H9 (cell line): Measurements from ENCODE around the gene ANKMY2. TPM values are rescaled to one million over a fixed set of nuclear protein-coding genes. Genes with fewer than 3 reads are reported as not detected.

Experiments used
- DNase-seq: peaks from one replicate; pipeline ENCODE4 v3.0.0-alpha.2; 2017
- H2AFZ ChIP-seq: one replicate; pipeline ENCODE4 v1.6.1; 2013; ENCODE audit warnings: mild to moderate bottlenecking, low read length, control low read depth, moderate library complexity
- H2AK5ac ChIP-seq: 2 replicates; pipeline ENCODE4 v1.6.1; 2013; ENCODE audit warnings: low read length, control low read depth, mixed read lengths; ENCODE audit not compliant: insufficient read length
- H2BK120ac ChIP-seq: one replicate; pipeline ENCODE4 v1.6.1; 2013; ENCODE audit warnings: low read depth, mild to moderate bottlenecking, low read length, control low read depth, inconsistent platforms; ENCODE audit not compliant: poor library complexity, severe bottlenecking
- H2BK12ac ChIP-seq: 2 replicates; pipeline ENCODE4 v1.6.1; 2013; ENCODE audit warnings: low read length, control low read depth, mixed read lengths, low read depth; ENCODE audit not compliant: insufficient read length
- H2BK15ac ChIP-seq: 2 replicates; pipeline ENCODE4 v1.6.1; 2013; ENCODE audit warnings: low read depth, low read length, control low read depth
- H2BK20ac ChIP-seq: one replicate; pipeline ENCODE4 v1.6.1; 2013; ENCODE audit warnings: low read depth, mild to moderate bottlenecking, low read length, control low read depth, inconsistent platforms; ENCODE audit not compliant: poor library complexity, severe bottlenecking
- H2BK5ac ChIP-seq: 2 replicates; pipeline ENCODE4 v1.6.1; 2013; ENCODE audit warnings: low read length, control low read depth, mixed read lengths; ENCODE audit not compliant: insufficient read length
- H3K14ac ChIP-seq: 2 replicates; pipeline ENCODE4 v1.6.1; 2013; ENCODE audit warnings: low read length, control low read depth; ENCODE audit not compliant: insufficient read depth
- H3K18ac ChIP-seq: 2 replicates; pipeline ENCODE4 v1.6.1; 2013; ENCODE audit warnings: low read depth, mild to moderate bottlenecking, mixed read lengths, low read length, control low read depth; ENCODE audit not compliant: insufficient read length
- H3K23ac ChIP-seq: 2 replicates; pipeline ENCODE4 v1.6.1; 2013; ENCODE audit warnings: low read length, control low read depth, mixed read lengths, low read depth; ENCODE audit not compliant: insufficient read length
- H3K23me2 ChIP-seq: 2 replicates; pipeline ENCODE4 v1.6.1; 2013; ENCODE audit warnings: low read depth, mild to moderate bottlenecking, mixed read lengths, low read length, control low read depth; ENCODE audit not compliant: insufficient read length, poor library complexity, severe bottlenecking
- H3K27ac ChIP-seq: 2 replicates; pipeline ENCODE4 v1.5.1; 2013; ENCODE audit warnings: low read length, control low read depth, mixed read lengths, low read depth; ENCODE audit not compliant: insufficient read length
- H3K27me3 ChIP-seq: 2 replicates; pipeline ENCODE4 v1.6.1; 2013; ENCODE audit warnings: low read length, control low read depth, inconsistent platforms; ENCODE audit not compliant: insufficient read depth
- H3K4ac ChIP-seq: 2 replicates; pipeline ENCODE4 v1.6.1; 2013; ENCODE audit warnings: low read depth, mild to moderate bottlenecking, control low read depth, inconsistent platforms, low read length, moderate library complexity
- H3K4me1 ChIP-seq: 2 replicates; pipeline ENCODE4 v1.6.1; 2013; ENCODE audit warnings: low read length, control low read depth, inconsistent platforms; ENCODE audit not compliant: insufficient read depth
- H3K4me2 ChIP-seq: 2 replicates; pipeline ENCODE4 v1.6.1; 2013; ENCODE audit warnings: low read length, control low read depth, mixed read lengths; ENCODE audit not compliant: insufficient read length, insufficient read depth
- H3K56ac ChIP-seq: 2 replicates; pipeline ENCODE4 v1.6.1; 2013; ENCODE audit warnings: low read depth, mild to moderate bottlenecking, mixed read lengths, low read length, control low read depth; ENCODE audit not compliant: insufficient read length
- H3K79me1 ChIP-seq: 2 replicates; pipeline ENCODE4 v1.6.1; 2013; ENCODE audit warnings: low read depth, mild to moderate bottlenecking, moderate library complexity, low read length, control low read depth, inconsistent platforms; ENCODE audit not compliant: insufficient read depth, poor library complexity, severe bottlenecking
- H3K79me2 ChIP-seq: 2 replicates; pipeline ENCODE4 v1.6.1; 2013; ENCODE audit warnings: low read length, control low read depth, inconsistent platforms; ENCODE audit not compliant: insufficient read depth
- H3K9ac ChIP-seq: 2 replicates; pipeline ENCODE4 v1.6.1; 2013; ENCODE audit warnings: low read length, control low read depth, mixed read lengths; ENCODE audit not compliant: insufficient read length; ENCODE audit errors: extremely low read depth
- H3K9me3 ChIP-seq: one replicate; pipeline ENCODE4 v1.6.1; 2013; ENCODE audit warnings: low read depth, low read length, inconsistent platforms; ENCODE audit not compliant: control insufficient read depth
- H3T11ph ChIP-seq: one replicate; pipeline ENCODE4 v1.6.1; 2013; ENCODE audit warnings: mild to moderate bottlenecking, low read length, control low read depth, inconsistent platforms
- H4K20me1 ChIP-seq: one replicate; pipeline ENCODE4 v1.6.1; 2013; ENCODE audit not compliant: control insufficient read depth, insufficient read length, insufficient read depth
- H4K5ac ChIP-seq: 2 replicates; pipeline ENCODE4 v1.6.1; 2013; ENCODE audit warnings: low read depth, mild to moderate bottlenecking, mixed read lengths, low read length, control low read depth; ENCODE audit not compliant: insufficient read length
- H4K8ac ChIP-seq: replicated peaks from 2 replicates; pipeline ENCODE4 v1.6.1; 2013; ENCODE audit warnings: low read length, control low read depth, mixed read lengths, low read depth; ENCODE audit not compliant: insufficient read length
- H4K91ac ChIP-seq: 2 replicates; pipeline ENCODE4 v1.6.1; 2013; ENCODE audit warnings: low read depth, mild to moderate bottlenecking, moderate library complexity, mixed read lengths, low read length, control low read depth; ENCODE audit not compliant: insufficient read length
- H3K27ac Mint-ChIP-seq, 3 experiments: 2 replicates in 2 of 3; 3 replicates in 1 of 3; pipeline ENCODE4 v1.8.0; 2020 to 2021; ENCODE audit warnings: mixed read lengths in 3 of 3, mild to moderate bottlenecking in 1 of 3, moderate library complexity in 1 of 3
- H3K27me3 Mint-ChIP-seq: 2 replicates; pipeline ENCODE4 v1.8.0; 2021; ENCODE audit warnings: low read depth, mild to moderate bottlenecking, moderate library complexity, mixed read lengths
- H3K36me3 Mint-ChIP-seq, 3 experiments: 2 replicates in 2 of 3; 3 replicates in 1 of 3; pipeline ENCODE4 v1.8.0; 2020 to 2021; ENCODE audit warnings: low read depth in 3 of 3, mixed read lengths in 3 of 3; ENCODE audit not compliant: insufficient read depth in 1 of 3
- H3K4me1 Mint-ChIP-seq, 2 experiments: 2 replicates each; pipeline ENCODE4 v1.8.0; 2020; ENCODE audit warnings: mixed read lengths in 2 of 2
- H3K4me3 Mint-ChIP-seq, 2 experiments: 2 replicates in 1 of 2; 3 replicates in 1 of 2; pipeline ENCODE4 v1.8.0; 2020 to 2021; ENCODE audit warnings: mild to moderate bottlenecking in 2 of 2, mixed read lengths in 2 of 2, moderate library complexity in 1 of 2
- H3K9me3 Mint-ChIP-seq, 2 experiments: 2 replicates in 1 of 2; 3 replicates in 1 of 2; pipeline ENCODE4 v1.8.0; 2020; ENCODE audit warnings: mild to moderate bottlenecking in 2 of 2, mixed read lengths in 2 of 2, moderate library complexity in 1 of 2
- CTCF ChIP-seq: fragments of 200-600 bp; sonication (generic); conservative IDR thresholded peaks from 3 replicates; pipeline ENCODE4 v1.8.0; 2021; ENCODE audit warnings: antibody characterized with exemption, mild to moderate bottlenecking
- WGBS: extraction: QIAGEN DNeasy Blood & Tissue Kit; methylation state at CpG from one replicate; pipeline ENCODE4 v1.1.7; 2013; ENCODE audit warnings: missing lambda C conversion rate, low lambda C conversion rate, mixed read lengths; ENCODE audit not compliant: insufficient read length; ENCODE audit errors: extremely low coverage; 5-methylcytosine and 5-hydroxymethylcytosine counted together
- total RNA-seq: library from RNA; stranded (reverse); gene quantifications from 2 replicates; pipeline ENCODE4 v1.2.1, GENCODE V29; 2021

Gene ANKMY2
- total RNA-seq, 1 experiment from 2014 or later = 12.7 TPM

- no peaks in the 10 kb centered on the region for H3K4me1 ChIP-seq
- H4K91ac ChIP-seq = no peak overlapping the region
- H3K4me2 ChIP-seq = no peak overlapping the region
- H3K4me3 Mint-ChIP-seq = no peak overlapping the region
- H3K14ac ChIP-seq = no peak overlapping the region
- peaks cover 4% of the 10 kb centered on the region in 2 experiments; a peak in 3 of 4 replicates for H3K4me1 Mint-ChIP-seq
- no peak overlapping the region for H2AK5ac ChIP-seq
- no peaks in the 10 kb centered on the region for H3K23me2 ChIP-seq
- H3K23ac ChIP-seq = no peak overlapping the region
- no peak for TF ChIP-seq CTCF
- H3T11ph ChIP-seq = no peak overlapping the region
- no peaks in the 10 kb centered on the region for H3K79me2 ChIP-seq
- H3K9me3 Mint-ChIP-seq = no peaks in the 10 kb centered on the region; a peak in 1 of 5 replicates
- no peaks in the 10 kb centered on the region for H3K27me3 ChIP-seq
- no peak overlapping the region for H3K27ac ChIP-seq
- no peak overlapping the region for H2BK5ac ChIP-seq
- H3K36me3 Mint-ChIP-seq = no peaks in the 10 kb centered on the region
- H2BK12ac ChIP-seq = no peak overlapping the region
- no peaks in the 10 kb centered on the region for H3K27me3 Mint-ChIP-seq
- H4K5ac ChIP-seq = no peak overlapping the region
- H4K20me1 ChIP-seq = no peaks in the 10 kb centered on the region
- no peak overlapping the region for H3K4ac ChIP-seq
- H3K79me1 ChIP-seq = no peaks in the 10 kb centered on the region
- H2BK120ac ChIP-seq = no peak overlapping the region
- H3K9me3 ChIP-seq = no peaks in the 10 kb centered on the region
- H2AFZ ChIP-seq = no peak overlapping the region
- H3K27ac Mint-ChIP-seq = no peak overlapping the region; a peak in 1 of 7 replicates
- no peak overlapping the region for H2BK15ac ChIP-seq
- H3K9ac ChIP-seq = no peak overlapping the region
- no peak for DNase-seq
- H2BK20ac ChIP-seq = no peak overlapping the region
- no peak overlapping the region for H3K18ac ChIP-seq
- no peak overlapping the region for H4K8ac ChIP-seq
- no peak overlapping the region for H3K56ac ChIP-seq
- no CpG with 5 or more reads among the region's 5 CpGs for WGBS
Observed at GRCh38 chr7:16563281-16564022, 82.1 kb downstream of the ANKMY2 start.
